Fibroblast of upper back skin (primary cell): Measurements from ENCODE around the gene ICA1L.

ENCODE experiments used
- DNase-seq: peaks from one replicate; pipeline ENCODE4 v3.0.0-alpha.2; 2013

Gene ICA1L

GRCh38 chr2:202847693-202848524 is 23.7 kb downstream of the ICA1L start:
- no peak for DNase-seq

DNA sequence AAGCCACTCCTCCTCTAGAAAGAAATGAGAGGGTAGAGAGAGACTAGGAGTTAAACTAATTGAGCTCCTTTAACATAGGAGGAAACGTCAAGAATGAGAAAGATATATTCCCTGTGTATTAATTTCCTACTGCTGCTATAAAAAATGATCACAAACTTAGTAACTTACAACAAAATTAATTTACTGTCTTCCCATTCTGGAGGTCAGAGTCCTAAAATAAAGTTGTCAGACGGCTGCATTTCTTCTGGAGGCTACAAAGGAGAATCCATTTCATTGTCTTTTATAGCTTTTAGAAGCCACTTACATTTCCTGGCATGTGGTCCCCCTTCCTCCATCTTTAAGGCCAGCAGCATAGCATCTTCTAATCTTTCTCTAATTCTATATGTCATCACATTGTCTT is 26.9 kb downstream of the ICA1L start:
- no peak for DNase-seq

DNA sequence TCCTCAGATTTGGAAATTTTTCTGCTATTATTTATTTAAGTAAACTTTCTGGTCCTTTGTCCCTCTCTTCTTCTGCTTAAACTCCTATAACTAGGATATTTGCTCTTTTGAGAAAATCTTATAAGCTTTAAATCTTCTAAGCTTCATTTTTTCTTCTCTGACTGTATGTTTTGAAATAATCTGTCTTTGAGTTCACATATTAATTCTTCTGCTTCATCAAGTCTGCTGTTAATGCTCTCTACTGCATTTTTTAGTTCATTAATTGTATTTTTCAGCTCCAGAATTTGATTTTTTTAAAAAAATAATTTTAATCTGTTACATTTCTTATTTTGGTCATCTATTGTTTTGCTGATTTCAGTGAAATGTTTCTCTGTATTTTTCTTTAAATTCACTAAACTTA is 28.9 kb downstream of the ICA1L start:
- no peak for DNase-seq

DNA sequence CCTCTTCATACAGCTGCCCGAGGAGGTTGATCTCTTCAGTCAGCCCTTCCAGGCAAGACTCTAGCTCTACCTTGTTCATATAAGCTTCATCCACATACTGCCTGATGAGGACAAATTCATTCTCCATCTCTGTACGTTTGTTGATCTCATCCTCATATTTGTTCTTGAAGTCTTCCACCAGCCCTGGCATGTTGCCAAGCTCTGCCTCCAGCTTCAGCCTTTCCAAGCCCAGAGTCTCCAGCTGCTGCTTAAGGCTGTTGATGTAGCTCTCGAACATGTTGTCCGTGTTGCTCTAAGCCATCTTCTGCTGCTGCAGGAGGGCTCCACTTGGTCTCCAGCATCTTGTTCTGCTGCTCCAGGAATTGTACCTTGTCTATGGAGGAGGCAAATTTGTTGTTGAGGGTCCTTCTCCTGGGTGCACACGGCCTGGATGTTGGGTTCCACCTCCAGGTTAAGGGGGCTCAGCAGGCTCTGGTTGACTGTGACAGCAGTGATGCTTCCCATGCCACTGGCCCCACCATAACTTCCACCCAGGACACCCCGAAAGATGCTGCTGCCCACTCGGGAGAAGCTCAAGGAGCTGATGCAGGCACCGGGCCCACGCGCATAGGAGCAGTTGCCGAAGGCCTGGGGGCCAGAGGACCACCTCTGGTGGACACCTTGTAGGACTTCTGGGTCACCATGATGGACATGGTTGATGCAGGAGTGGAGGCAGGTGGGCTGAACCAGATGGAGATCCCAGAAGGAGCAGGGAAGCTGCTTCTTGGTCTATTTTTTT is 30.3 kb downstream of the ICA1L start:
- no peak for DNase-seq

- DNase-seq, result peak; percentile 67
These were observed 40.0 kb downstream of the ICA1L start for GRCh38 chr2:202831242-202832220.

DNA sequence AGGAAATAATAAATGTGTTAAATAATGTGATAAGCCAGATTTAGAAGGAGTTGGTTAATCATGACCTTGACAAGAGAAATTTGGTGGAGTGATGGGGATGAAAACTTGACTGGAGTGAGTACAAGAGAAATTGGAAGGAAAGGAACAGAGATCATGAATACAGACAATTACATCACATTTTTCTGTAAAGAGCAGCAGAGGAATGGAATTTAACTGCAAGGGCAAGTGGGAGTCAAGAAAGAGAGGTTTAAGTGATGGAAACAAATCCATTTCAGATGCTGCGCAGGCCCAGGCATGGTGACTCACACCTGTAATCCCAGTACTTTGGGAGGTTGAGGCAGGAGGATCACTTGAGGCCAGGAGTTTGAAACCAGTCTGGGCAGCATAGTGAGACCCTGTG is 46.7 kb downstream of the ICA1L start:
- peak; percentile 34 for DNase-seq

DNA sequence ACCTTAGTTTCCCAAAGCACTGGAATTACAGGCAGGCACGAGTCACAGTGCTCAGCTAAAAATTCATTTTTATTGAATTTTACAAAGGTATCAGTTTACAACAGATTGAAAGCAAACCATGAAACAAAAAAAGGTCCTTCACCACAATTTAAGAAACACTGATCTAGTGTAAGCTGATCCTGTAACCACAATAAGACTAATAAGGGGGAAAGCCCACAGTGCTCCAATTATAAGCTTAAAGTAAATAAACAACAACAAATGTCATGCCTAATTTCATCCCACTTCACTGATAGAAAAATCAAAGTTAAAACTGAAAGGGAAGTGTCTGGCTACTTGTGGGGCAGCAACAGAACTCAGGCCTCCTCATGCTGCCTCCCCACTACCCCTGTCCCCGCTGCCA is 49.2 kb downstream of the ICA1L start:
- DNase-seq, result no peak

GRCh38 chr2:202821206-202822160 is 50.1 kb downstream of the ICA1L start:
- DNase-seq, result no peak

DNA sequence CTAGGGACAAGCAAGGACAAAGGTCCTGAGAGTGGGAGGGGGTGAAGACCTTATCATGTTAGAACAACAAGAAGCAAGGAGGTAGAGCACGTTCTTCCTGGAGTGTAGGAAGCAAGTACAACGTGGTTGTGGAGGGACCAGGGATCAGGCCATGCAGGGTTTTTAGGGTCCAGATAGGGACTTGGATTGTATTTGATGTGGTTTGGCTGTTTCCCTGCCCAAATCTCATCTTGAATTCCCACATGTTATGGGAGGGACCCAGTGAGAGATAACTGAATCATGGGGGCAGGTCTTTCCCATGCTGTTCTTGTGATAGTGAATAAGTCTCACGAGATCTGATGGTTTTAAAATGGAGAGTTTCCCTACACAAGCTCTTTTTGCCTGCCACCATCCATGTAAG is 53.2 kb downstream of the ICA1L start:
- DNase-seq, result no peak

DNA sequence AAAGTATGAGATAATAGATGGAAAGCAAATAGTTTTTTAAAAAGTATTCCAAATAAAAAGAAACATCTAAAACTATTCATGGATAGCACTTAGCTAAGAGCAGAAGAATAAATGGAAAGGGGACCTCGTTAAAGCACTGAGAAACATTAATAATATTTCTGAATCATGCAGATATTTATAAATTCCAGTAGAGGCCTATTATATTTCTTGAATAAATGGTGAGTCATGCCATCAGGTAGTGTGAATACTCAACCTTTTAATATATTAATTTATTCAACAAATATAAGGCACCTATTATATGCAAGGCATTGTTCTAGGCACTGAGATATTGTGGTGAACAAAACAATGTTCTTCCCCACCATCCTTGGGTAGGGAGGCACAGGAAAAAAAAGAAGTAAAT is 53.8 kb downstream of the ICA1L start:
- DNase-seq, result no peak

GRCh38 chr2:202815548-202816360 is 55.8 kb downstream of the ICA1L start:
- peak; percentile 23 for DNase-seq

- DNase-seq, result no peak
These were observed 57.3 kb downstream of the ICA1L start for GRCh38 chr2:202814226-202814625.

- DNase-seq, result no peak
These were observed 58.2 kb downstream of the ICA1L start for GRCh38 chr2:202813387-202813786.

DNA sequence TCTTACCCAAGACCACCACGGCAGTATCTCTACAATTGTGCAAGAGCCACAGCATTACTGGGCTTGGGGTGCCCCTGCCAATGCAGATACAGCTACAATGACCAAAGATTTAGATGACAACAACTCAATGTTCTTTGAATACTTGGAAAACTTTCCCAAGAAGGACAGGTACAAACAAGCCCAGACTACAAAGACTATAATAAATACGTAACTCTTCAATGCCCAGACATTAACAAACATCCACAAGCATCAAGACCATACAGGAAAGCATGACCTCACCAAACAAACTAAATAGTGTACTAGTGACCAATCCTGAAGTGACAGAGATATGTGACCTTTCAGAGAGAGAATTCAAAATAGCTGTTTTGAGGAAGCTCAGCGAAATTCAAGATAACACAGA is 62.8 kb downstream of the ICA1L start:
- DNase-seq, result no peak

DNA sequence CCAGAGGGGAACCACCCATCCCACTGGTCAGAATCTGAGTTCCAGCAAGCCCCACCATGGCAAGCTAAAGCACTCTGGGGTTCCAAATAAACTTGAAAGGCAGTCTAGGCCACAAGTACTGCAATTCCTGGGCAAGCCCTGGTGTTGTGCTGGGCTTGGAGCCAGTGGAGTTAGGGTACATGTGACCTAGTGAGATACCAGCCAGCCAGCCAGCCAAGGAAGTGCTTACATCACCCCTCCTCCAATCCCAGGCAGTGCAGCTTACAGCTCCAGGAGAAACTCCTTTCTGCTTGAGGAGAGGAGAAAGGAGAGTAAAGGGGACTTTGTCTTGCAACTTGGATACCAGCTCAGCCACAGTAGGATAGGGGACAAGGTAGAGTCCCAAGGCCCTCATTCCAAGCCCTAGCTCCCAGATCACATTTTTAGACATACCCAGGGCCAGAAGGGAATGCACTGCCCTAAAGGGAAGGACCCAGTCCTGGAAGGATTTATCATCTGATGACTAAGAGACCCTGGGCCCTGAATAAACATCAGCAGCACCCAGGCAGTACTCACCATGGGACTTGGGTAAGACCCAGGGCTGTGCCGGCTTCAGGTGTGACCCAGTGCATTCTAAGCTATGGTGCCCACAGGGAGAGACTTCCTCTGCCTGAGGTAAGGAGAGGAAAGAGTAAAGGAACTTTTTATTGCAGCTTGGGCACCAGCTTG is 64.0 kb downstream of the ICA1L start:
- peak; percentile 62 for DNase-seq

GRCh38 chr2:202805911-202806310 is 65.7 kb downstream of the ICA1L start:
- peak; percentile 13 for DNase-seq

DNA sequence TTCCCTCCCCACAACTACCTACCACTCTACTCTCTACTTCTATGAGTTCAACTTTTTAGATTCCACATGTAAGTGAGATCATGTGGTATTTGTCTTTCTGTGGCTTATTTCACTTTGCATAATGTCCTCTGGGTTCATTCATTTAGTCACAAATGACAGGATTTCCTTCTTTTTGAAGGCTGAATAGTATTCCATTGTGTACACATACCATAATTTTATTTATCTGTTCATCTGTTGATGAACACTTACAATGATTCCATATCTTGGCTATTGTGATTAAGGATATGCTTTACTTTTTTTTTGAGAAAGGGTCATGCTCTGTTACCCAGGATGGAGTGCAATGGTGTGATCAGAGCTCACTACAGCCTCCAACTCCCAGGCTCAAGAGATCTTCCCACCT is 73.6 kb downstream of the ICA1L start:
- DNase-seq, result no peak

- no peak for DNase-seq
These were observed 80.9 kb downstream of the ICA1L start for GRCh38 chr2:202790676-202791075.

GRCh38 chr2:202786842-202787241 is 84.7 kb downstream of the ICA1L start:
- no peak for DNase-seq

DNA sequence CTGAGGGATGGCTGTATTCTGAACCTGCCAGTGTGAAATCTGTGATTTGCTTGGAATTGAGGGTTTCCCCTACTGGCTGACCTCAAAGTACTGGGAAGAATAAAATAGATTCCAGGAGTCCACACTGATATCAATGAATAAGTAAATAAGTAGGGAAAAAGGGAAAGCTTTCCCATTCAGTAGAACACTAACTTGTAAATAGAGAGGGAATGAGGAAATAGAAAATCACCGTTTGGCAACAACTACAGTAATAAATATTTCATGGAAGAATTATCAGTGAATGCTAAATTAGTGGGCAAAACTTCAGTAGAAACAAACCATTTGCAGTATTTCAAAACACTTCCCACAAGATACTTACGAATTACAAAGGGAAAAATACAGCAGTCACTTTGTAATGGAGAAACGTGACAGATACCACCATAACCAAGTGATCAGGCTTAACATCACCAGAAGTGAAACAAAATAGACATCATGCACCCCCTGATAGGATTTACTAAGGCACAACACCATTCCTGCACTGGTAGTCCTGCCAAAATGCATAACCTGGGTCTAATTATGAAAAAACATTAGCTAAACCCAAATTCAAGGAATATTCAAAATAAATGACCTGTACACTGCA is 88.5 kb downstream of the ICA1L start:
- DNase-seq, result no peak
